ENCODE results near the gene CCDC121.

Gene CCDC121

GRCh38 chr2:27581417-27582128 lies 47.2 kb downstream of the CCDC121 start:
- no peak for DNase-seq

Data from suppressor macrophage treated with lipopolysaccharide for 4 hours (primary cell).